H1 (cell line): ENCODE measurements around the gene MYADM. TPM values are rescaled to one million over a fixed set of nuclear protein-coding genes. Genes with fewer than 3 reads are reported as not detected.

Experiments used
- CHD7 ChIP-seq: fragments of 300-600 bp; sonication (generic); IDR thresholded peaks from 2 replicates; pipeline ENCODE4 v1.7.1; 2012; ENCODE audit warnings: low read length, moderate library complexity, mild to moderate bottlenecking, inconsistent platforms; ENCODE audit not compliant: insufficient replicate concordance
- TCF12 ChIP-seq: IDR thresholded peaks from 2 replicates; pipeline ENCODE4 v1.6.1; 2011; ENCODE audit warnings: low read depth, mild to moderate bottlenecking, low read length
- polyA plus RNA-seq, 7 experiments: library from polyadenylated mRNA; depleted of rRNA in 3 of 7; stranded (reverse) in 5 of 7; unstranded in 2 of 7; fragments of >200 nt in 5 of 7; fragments of 200-250 nt in 2 of 7; gene quantifications; 1 replicate in 5 of 7; 2 replicates in 1 of 7; 4 replicates in 1 of 7; pipeline versions ENCODE4 v1.2.1 to v1.2.3, GENCODE V29; 2011 to 2013; ENCODE audit warnings: missing spikeins in 2 of 7, mixed read lengths in 2 of 7
- total RNA-seq: library from RNA; stranded (reverse); fragmentation: NEBNext Ultra II Directional; extraction: Animal tissue kit (Norgen Biotek cat#: 25700); gene quantifications from 2 replicates; pipeline ENCODE4 v1.2.1, GENCODE V29; 2021

MYADM gene
- total and polyA plus RNA-seq, 2 of the 8 experiments (the other 6 are each of a cell fraction or from before 2014, with no cell fraction given), result 70.1 to 74.2 TPM

GRCh38 chr19:53864308-53864836 is 3.3 kb upstream of the MYADM start (continued):
- TF ChIP-seq CHD7 (no peak), TCF12 (no peak)
- TF ChIP-seq, all 59 proteins: peak for 0
